ENCODE results near the gene IPMK. TPM values are rescaled to one million over a fixed set of nuclear protein-coding genes. Genes with fewer than 3 reads are reported as not detected.
"Not testable (repeated sequence)": the region's sequence is repeated elsewhere in the genome, so short reads cannot be mapped to it uniquely, and the experiment has no call there.

The IPMK gene
- total RNA-seq, 4 donors from 2014 or later: 2.6 to 17.1 (median 12.9) TPM

- Histone ChIP-seq H3K4me3 (no peak overlapping the region), H3K9me3 (no peaks in the 10 kb centered on the region), H3K27ac (no peak overlapping the region), H3K27me3 (no peaks in the 10 kb centered on the region), H3K36me3 (no peaks in the 10 kb centered on the region), H3K4me1 (no peaks in the 10 kb centered on the region)
- DNase-seq: no peak
- intact Hi-C loops (cut with DNase I; ENCODE audit: low total_unique reads) (no loop called here), in situ Hi-C loops (cut with MboI; ENCODE audit: low pct_ligation_motif_present in 1 of 4, low pct_unique_long_range_greater_than_20kb in 1 of 4, low sequenced_read_pairs in 3 of 4) (no loop called here)
- TF ChIP-seq EP300 (IDR thresholded peaks at IDR 0.05; ENCODE audit: low read depth) (no peak), POLR2A (IDR thresholded peaks at IDR 0.05) (no peak), POLR2AphosphoS5 (IDR thresholded peaks at IDR 0.05) (no peak), CTCF (IDR thresholded peaks at IDR 0.05) (no peak)
- 0 to 100% methylated on average over 1 of the region's 1 CpG for WGBS, 2 donors (ENCODE audit: low coverage in 1 of 2)
Measured at GRCh38 chr10:58254644-58255043, 13.1 kb downstream of the IPMK start.

GRCh38 chr10:58253184-58253583 lies 14.5 kb downstream of the IPMK start:
- intact Hi-C loops (cut with DNase I; ENCODE audit: low total_unique reads) (no loop called here), in situ Hi-C loops (cut with MboI; ENCODE audit: low pct_ligation_motif_present in 1 of 4, low pct_unique_long_range_greater_than_20kb in 1 of 4, low sequenced_read_pairs in 3 of 4) (no loop called here)
- H3K27ac ChIP-seq: no peak overlapping the region
- no peaks in the 10 kb centered on the region for H3K9me3 ChIP-seq
- 50 to 98% methylated on average over 2 to 4 of the region's 4 CpGs for WGBS, 2 donors (ENCODE audit: low coverage in 1 of 2)
- no peaks in the 10 kb centered on the region for H3K36me3 ChIP-seq
- DNase-seq: no peak
- TF ChIP-seq POLR2AphosphoS5 (IDR thresholded peaks at IDR 0.05): no peak
- no peak for TF ChIP-seq POLR2A (IDR thresholded peaks at IDR 0.05)
- no peak for TF ChIP-seq EP300 (IDR thresholded peaks at IDR 0.05; ENCODE audit: low read depth)
- no peak for TF ChIP-seq CTCF (IDR thresholded peaks at IDR 0.05)
- no peaks in the 10 kb centered on the region for H3K4me1 ChIP-seq
- no peak overlapping the region for H3K4me3 ChIP-seq
- H3K27me3 ChIP-seq: no peaks in the 10 kb centered on the region

- H3K36me3 ChIP-seq; intact Hi-C loops (cut with DNase I; ENCODE audit: low total_unique reads); in situ Hi-C loops (cut with MboI; ENCODE audit: low pct_ligation_motif_present in 1 of 4, low pct_unique_long_range_greater_than_20kb in 1 of 4, low sequenced_read_pairs in 3 of 4); H3K27me3 ChIP-seq; H3K4me3 ChIP-seq; H3K27ac ChIP-seq; DNase-seq; H3K9me3 ChIP-seq; H3K4me1 ChIP-seq: not testable (repeated sequence)
- WGBS, 2 donors (ENCODE audit: low coverage in 1 of 2): 67 to 94% methylated on average over 1 to 3 of the region's 3 CpGs
Measured at GRCh38 chr10:58244666-58245065, 23.0 kb downstream of the IPMK start.

- WGBS, 2 donors (ENCODE audit: low coverage in 1 of 2): 98% methylated on average over 15 of the region's 28 CpGs; no CpG with 5 or more reads in 1 of the 2 donors
- DNase-seq; H3K4me1 ChIP-seq; in situ Hi-C loops (cut with MboI; ENCODE audit: low pct_ligation_motif_present in 1 of 4, low pct_unique_long_range_greater_than_20kb in 1 of 4, low sequenced_read_pairs in 3 of 4); H3K36me3 ChIP-seq; H3K27ac ChIP-seq; H3K27me3 ChIP-seq; H3K9me3 ChIP-seq; intact Hi-C loops (cut with DNase I; ENCODE audit: low total_unique reads); H3K4me3 ChIP-seq: not testable (repeated sequence)
Measured at GRCh38 chr10:58244242-58244641, 23.5 kb downstream of the IPMK start.

GRCh38 chr10:58243801-58244200 lies 23.9 kb downstream of the IPMK start:
- 93% methylated on average over 19 of the region's 31 CpGs; no CpG with 5 or more reads in 1 of the 2 donors for WGBS, 2 donors (ENCODE audit: low coverage in 1 of 2)
- H3K27me3 ChIP-seq; DNase-seq; H3K4me1 ChIP-seq; in situ Hi-C loops (cut with MboI; ENCODE audit: low pct_ligation_motif_present in 1 of 4, low pct_unique_long_range_greater_than_20kb in 1 of 4, low sequenced_read_pairs in 3 of 4); H3K9me3 ChIP-seq; H3K36me3 ChIP-seq; intact Hi-C loops (cut with DNase I; ENCODE audit: low total_unique reads); H3K4me3 ChIP-seq; H3K27ac ChIP-seq: not testable (repeated sequence)

- no peak overlapping the region for H3K4me3 ChIP-seq
- intact Hi-C loops (cut with DNase I; ENCODE audit: low total_unique reads) (no loop called here), in situ Hi-C loops (cut with MboI; ENCODE audit: low pct_ligation_motif_present in 1 of 4, low pct_unique_long_range_greater_than_20kb in 1 of 4, low sequenced_read_pairs in 3 of 4) (no loop called here)
- 96 to 98% methylated on average over 10 to 18 of the region's 18 CpGs for WGBS, 2 donors (ENCODE audit: low coverage in 1 of 2)
- no peak for DNase-seq
- H3K27me3 ChIP-seq: no peaks in the 10 kb centered on the region
- no peak overlapping the region for H3K27ac ChIP-seq
- H3K4me1 ChIP-seq: no peaks in the 10 kb centered on the region
- H3K9me3 ChIP-seq: no peaks in the 10 kb centered on the region
- no peak for TF ChIP-seq POLR2A (IDR thresholded peaks at IDR 0.05)
- TF ChIP-seq POLR2AphosphoS5 (IDR thresholded peaks at IDR 0.05): no peak
- TF ChIP-seq CTCF (IDR thresholded peaks at IDR 0.05): no peak
- TF ChIP-seq EP300 (IDR thresholded peaks at IDR 0.05; ENCODE audit: low read depth): no peak
- no peaks in the 10 kb centered on the region for H3K36me3 ChIP-seq
Measured at GRCh38 chr10:58243269-58243668, 24.4 kb downstream of the IPMK start.

All from transverse colon (tissue), 4 donors.